Activated CD4-positive, alpha-beta T cell treated with anti-CD3 and anti-CD28 coated beads, Interleukin-2, amount 50 U/mL, for 1 hour (primary cell): ENCODE data around the gene CABP4.

Source experiments
- DNase-seq: peaks from one replicate; pipeline ENCODE4 v3.0.0-alpha.2; 2020

CABP4 gene

GRCh38 chr11:67483831-67484665, 28.9 kb downstream of the CABP4 start:
- no peak for DNase-seq

GRCh38 chr11:67484847-67485311, 29.7 kb downstream of the CABP4 start:
- DNase-seq, result peak; percentile 50

GRCh38 chr11:67485873-67486361, 30.8 kb downstream of the CABP4 start:
- peak; percentile 32 for DNase-seq

GRCh38 chr11:67486481-67487195, 31.5 kb downstream of the CABP4 start:
- DNase-seq, result no peak

- no peak for DNase-seq
Observed at GRCh38 chr11:67489203-67489884, 34.2 kb downstream of the CABP4 start.

GRCh38 chr11:67489885-67490726, 35.0 kb downstream of the CABP4 start:
- no peak for DNase-seq

- DNase-seq, result no peak
Observed at GRCh38 chr11:67490727-67491065, 35.5 kb downstream of the CABP4 start.

GRCh38 chr11:67491276-67492068, 36.3 kb downstream of the CABP4 start:
- no peak for DNase-seq

GRCh38 chr11:67492069-67492727, 37.0 kb downstream of the CABP4 start:
- no peak for DNase-seq

GRCh38 chr11:67492801-67493547, 37.8 kb downstream of the CABP4 start:
- no peak for DNase-seq

- DNase-seq, result no peak
Observed at GRCh38 chr11:67493548-67494370, 38.6 kb downstream of the CABP4 start.

- DNase-seq, result no peak
Observed at GRCh38 chr11:67494371-67495233, 39.4 kb downstream of the CABP4 start.

- no peak for DNase-seq
Observed at GRCh38 chr11:67495234-67496005, 40.3 kb downstream of the CABP4 start.

GRCh38 chr11:67496113-67496512, 41.0 kb downstream of the CABP4 start:
- DNase-seq, result no peak

GRCh38 chr11:67497656-67498291, 42.6 kb downstream of the CABP4 start:
- DNase-seq, result no peak

GRCh38 chr11:67498544-67498972, 43.4 kb downstream of the CABP4 start:
- no peak for DNase-seq
